Endodermal cell (in vitro differentiated cells): ENCODE data around the gene EEPD1. TPM values are rescaled to one million over a fixed set of nuclear protein-coding genes. Genes with fewer than 3 reads are reported as not detected.

Experiments
- DNase-seq: peaks from one replicate; pipeline ENCODE4 v3.0.0-alpha.2; 2017
- H3K27ac ChIP-seq: 2 replicates; pipeline ENCODE4 v1.5.1; 2013; ENCODE audit warnings: mild to moderate bottlenecking, low read depth, low read length, moderate library complexity
- H3K27me3 ChIP-seq: 2 replicates; pipeline ENCODE4 v1.6.1; 2013; ENCODE audit warnings: mild to moderate bottlenecking, low read length, moderate library complexity; ENCODE audit not compliant: insufficient read depth, control insufficient read depth, poor library complexity, severe bottlenecking
- H3K36me3 ChIP-seq: 2 replicates; pipeline ENCODE4 v1.7.0; 2013; ENCODE audit warnings: mild to moderate bottlenecking, low read length, moderate library complexity; ENCODE audit not compliant: control insufficient read depth, insufficient read depth
- H3K4me1 ChIP-seq: one replicate; pipeline ENCODE4 v1.7.0; 2013; ENCODE audit warnings: low read length; ENCODE audit not compliant: control insufficient read depth, insufficient read depth
- H3K4me3 ChIP-seq: 2 replicates; pipeline ENCODE4 v1.5.1; 2013; ENCODE audit warnings: mild to moderate bottlenecking, low read length, moderate library complexity
- H3K9ac ChIP-seq: 2 replicates; pipeline ENCODE4 v1.6.1; 2013; ENCODE audit warnings: mild to moderate bottlenecking, low read length, moderate library complexity; ENCODE audit not compliant: poor library complexity, severe bottlenecking; ENCODE audit errors: extremely low read depth
- H3K9me3 ChIP-seq: 2 replicates; pipeline ENCODE4 v1.6.1; 2013; ENCODE audit warnings: mild to moderate bottlenecking, low read length, moderate library complexity; ENCODE audit not compliant: control insufficient read depth
- H3K27ac Mint-ChIP-seq: 2 replicates; pipeline ENCODE4 v1.8.0; 2020; ENCODE audit warnings: mixed read lengths
- H3K27me3 Mint-ChIP-seq: 2 replicates; pipeline ENCODE4 v1.8.0; 2021; ENCODE audit warnings: mild to moderate bottlenecking, mixed read lengths; ENCODE audit not compliant: insufficient read depth
- H3K36me3 Mint-ChIP-seq: 2 replicates; pipeline ENCODE4 v1.8.0; 2020; ENCODE audit warnings: low read depth, mixed read lengths
- H3K4me1 Mint-ChIP-seq: 2 replicates; pipeline ENCODE4 v1.8.0; 2020; ENCODE audit warnings: mixed read lengths
- H3K4me3 Mint-ChIP-seq: 2 replicates; pipeline ENCODE4 v1.8.0; 2020; ENCODE audit warnings: mild to moderate bottlenecking, moderate library complexity, mixed read lengths
- H3K9me3 Mint-ChIP-seq: 2 replicates; pipeline ENCODE4 v1.8.0; 2020; ENCODE audit warnings: mild to moderate bottlenecking, mixed read lengths
- CTCF ChIP-seq: fragments of 200-600 bp; sonication (generic); conservative IDR thresholded peaks from 2 replicates; pipeline ENCODE4 v1.5.0; 2021; ENCODE audit warnings: antibody characterized with exemption, mild to moderate bottlenecking
- WGBS, 2 experiments: methylation state at CpG; one replicate each; pipeline versions ENCODE4 v1.1.5 to v1.1.7; 2013; ENCODE audit warnings: missing lambda C conversion rate in 2 of 2, mixed read lengths in 1 of 2; ENCODE audit not compliant: insufficient coverage in 1 of 2, insufficient read length in 1 of 2; 5-methylcytosine and 5-hydroxymethylcytosine counted together
- total RNA-seq, 2 donors: library from RNA; stranded (reverse); fragmentation: NEBNext Ultra II Directional in 1 of 2; extraction: Animal tissue kit (Norgen Biotek cat#: 25700) in 1 of 2; gene quantifications; 2 replicates in 1 of 2; 3 replicates in 1 of 2; pipeline ENCODE4 v1.2.1, GENCODE V29; 2021

EEPD1 gene
- total RNA-seq, 2 donors from 2014 or later: 9.7 to 11.4 TPM

DNA sequence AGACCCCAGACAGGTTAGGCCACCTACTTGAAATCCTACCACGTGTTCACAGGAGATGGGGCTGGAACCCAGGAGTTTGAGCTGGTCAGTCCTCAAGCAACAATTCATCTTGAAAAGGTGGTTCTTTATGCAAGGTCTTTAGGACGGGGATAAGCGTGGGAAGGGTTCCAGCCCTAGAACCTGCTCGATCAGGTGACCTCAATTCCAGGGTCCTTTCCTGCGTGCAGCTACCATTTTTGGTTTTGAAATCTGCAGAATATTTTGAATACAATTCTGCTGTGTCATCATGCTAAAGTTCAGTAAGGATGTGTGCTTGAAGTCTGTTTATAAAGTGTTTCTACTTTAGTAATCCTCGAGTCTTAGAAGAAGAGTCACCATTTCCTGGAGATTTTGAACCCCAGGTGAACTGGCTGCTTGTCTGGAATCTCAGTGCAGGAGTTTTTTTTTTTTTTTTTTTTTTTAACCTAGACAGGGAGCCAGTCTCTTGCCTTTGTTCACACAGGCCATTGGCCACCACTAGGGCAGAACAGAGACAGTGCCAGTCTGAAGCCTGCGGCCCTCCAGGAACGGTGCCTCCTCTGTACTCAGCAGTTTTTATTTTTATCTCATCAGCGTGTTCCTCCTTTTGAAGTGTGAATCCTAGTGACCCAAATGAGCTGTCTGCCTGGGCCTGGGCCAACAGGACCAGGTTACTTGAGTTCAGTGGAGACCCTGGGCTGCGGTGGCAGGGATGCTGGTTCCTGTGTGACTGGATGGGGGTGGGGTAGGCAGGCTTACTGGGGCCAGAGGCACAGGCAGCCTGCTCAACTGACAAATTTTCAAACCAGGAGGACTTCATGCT lies 54.6 kb downstream of the EEPD1 start:
- Histone ChIP-seq H3K9me3 (no peaks in the 10 kb centered on the region), H3K36me3 (no peaks in the 10 kb centered on the region), H3K9ac (no peak overlapping the region), H3K4me1 (peaks cover 13% of the 10 kb centered on the region), H3K27ac (no peak overlapping the region), H3K27me3 (no peaks in the 10 kb centered on the region), H3K4me3 (no peak overlapping the region)
- Mint-ChIP-seq H3K4me1 (peaks cover 48% of the 10 kb centered on the region), H3K27me3 (no peaks in the 10 kb centered on the region), H3K4me3 (no peak overlapping the region), H3K27ac (peak overlapping the region; percentile 68), H3K36me3 (no peaks in the 10 kb centered on the region), H3K9me3 (no peaks in the 10 kb centered on the region)
- WGBS, 2 experiments: 88 to 100% methylated on average over 6 to 10 of the region's 10 CpGs
- peak; percentile 50 for DNase-seq
- peak; percentile 48 for TF ChIP-seq CTCF

- Histone ChIP-seq H3K9ac (no peak overlapping the region), H3K9me3 (no peaks in the 10 kb centered on the region), H3K27me3 (no peaks in the 10 kb centered on the region), H3K4me1 (peaks cover 8% of the 10 kb centered on the region), H3K27ac (no peak overlapping the region), H3K4me3 (no peak overlapping the region), H3K36me3 (no peaks in the 10 kb centered on the region)
- peak; percentile 30 for DNase-seq
- Mint-ChIP-seq H3K27me3 (no peaks in the 10 kb centered on the region), H3K9me3 (no peaks in the 10 kb centered on the region), H3K27ac (no peak overlapping the region), H3K4me1 (peaks cover 42% of the 10 kb centered on the region), H3K36me3 (peaks cover 2% of the 10 kb centered on the region), H3K4me3 (no peak overlapping the region)
- TF ChIP-seq CTCF: no peak
Observed at GRCh38 chr7:36208426-36208825, 55.4 kb downstream of the EEPD1 start.

GRCh38 chr7:36208997-36209813 lies 56.2 kb downstream of the EEPD1 start:
- Histone ChIP-seq H3K4me1 (peaks cover 8% of the 10 kb centered on the region), H3K4me3 (no peak overlapping the region), H3K9ac (no peak overlapping the region), H3K27ac (no peak overlapping the region), H3K36me3 (no peaks in the 10 kb centered on the region), H3K27me3 (no peaks in the 10 kb centered on the region), H3K9me3 (no peaks in the 10 kb centered on the region)
- no peak for TF ChIP-seq CTCF
- no peak overlapping the region for H3K4me3 Mint-ChIP-seq
- H3K9me3 Mint-ChIP-seq: no peaks in the 10 kb centered on the region
- no peak overlapping the region for H3K27ac Mint-ChIP-seq
- H3K4me1 Mint-ChIP-seq: peaks cover 40% of the 10 kb centered on the region
- WGBS, 2 experiments: 93 to 96% methylated on average over 9 of the region's 9 CpGs
- H3K36me3 Mint-ChIP-seq: peaks cover 2% of the 10 kb centered on the region
- H3K27me3 Mint-ChIP-seq: peaks cover 3% of the 10 kb centered on the region
- peak; percentile 30 for DNase-seq
